Stimulated activated CD4-positive, alpha-beta T cell treated with anti-CD3 and anti-CD28 coated beads, Interleukin-4, amount 100 ng/mL, for 4 hours (primary cell): ENCODE measurements around the gene CUEDC1.
"Not testable (repeated sequence)": the region's sequence is repeated elsewhere in the genome, so short reads cannot be mapped to it uniquely, and the experiment has no call there.

ENCODE experiments used
- DNase-seq, 2 experiments: peaks; one replicate each; pipeline ENCODE4 v3.0.0-alpha.2; 2020

Gene CUEDC1

DNA sequence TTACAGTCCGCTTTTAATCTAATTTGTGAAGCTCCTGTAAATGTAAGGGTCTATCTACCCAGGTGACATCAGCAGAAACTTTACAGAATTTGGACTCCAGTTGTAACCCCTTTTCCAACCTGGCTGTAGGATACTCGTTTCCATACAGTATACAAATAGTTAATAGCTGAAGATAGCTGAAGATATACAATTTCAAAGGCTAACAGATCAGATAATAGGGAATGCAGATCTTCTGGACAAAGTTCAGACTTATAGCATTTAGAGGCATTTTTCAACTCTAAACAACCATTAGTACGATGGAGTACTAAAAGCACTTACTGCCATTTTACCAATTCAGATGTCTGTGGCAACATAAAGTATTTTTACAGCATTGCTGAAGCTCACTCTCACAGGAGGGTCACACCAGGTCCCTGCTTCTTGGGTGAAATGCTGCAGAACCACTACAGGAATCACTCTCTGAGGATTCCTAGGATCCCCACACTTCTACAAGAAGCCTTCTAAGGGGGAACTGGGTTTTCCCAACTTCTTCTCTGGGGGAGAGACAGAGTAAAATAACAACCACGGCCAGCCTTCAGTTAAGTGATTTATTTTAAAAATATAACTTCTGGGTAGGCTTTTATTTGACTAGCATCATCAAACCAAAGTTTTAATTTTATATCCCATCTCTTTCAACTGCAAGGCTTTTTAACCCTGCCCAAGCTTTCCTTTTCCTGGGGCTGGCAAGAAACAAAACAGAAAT lies 29.9 kb upstream of the CUEDC1 start:
- no peak for DNase-seq

- no peak for DNase-seq
These were observed 29.2 kb upstream of the CUEDC1 start for GRCh38 chr17:57984261-57984890.

GRCh38 chr17:57983446-57983845 lies 28.2 kb upstream of the CUEDC1 start:
- no peak for DNase-seq

DNA sequence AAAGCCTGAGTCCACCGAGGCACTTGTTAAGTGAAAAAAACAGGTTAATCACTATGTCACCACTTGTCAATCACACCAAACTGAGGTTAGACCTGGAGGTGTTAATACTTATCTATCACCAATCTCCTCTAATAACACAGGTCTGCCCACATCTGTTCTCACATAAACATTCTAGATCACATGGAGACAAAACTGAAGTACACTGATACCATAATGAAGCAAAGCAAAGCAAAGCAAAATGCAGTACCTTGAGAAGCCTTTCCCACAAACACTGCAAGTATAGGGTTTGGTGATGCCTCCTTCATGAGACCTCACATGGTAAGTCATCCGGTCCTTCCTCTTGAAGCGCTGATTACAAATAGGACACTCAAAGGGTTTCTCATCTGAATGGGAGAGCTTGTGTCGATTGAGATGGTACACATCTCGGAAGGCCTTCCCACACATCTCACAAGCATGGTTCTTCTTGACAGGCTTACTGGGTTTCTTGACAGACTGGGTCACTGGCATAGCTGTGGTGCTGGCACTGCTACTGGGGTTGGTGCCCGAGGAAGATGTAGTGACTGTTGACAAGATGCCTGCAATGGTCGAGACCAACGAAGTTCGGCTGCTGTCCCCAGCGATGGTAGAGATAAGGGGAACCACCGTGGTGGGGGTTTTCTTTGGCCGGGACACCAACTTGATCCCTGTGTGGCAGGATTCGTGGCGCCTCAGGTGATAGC lies 27.4 kb upstream of the CUEDC1 start:
- no peak for DNase-seq

- no peak for DNase-seq
These were observed 25.3 kb upstream of the CUEDC1 start for GRCh38 chr17:57980522-57980921.

- no peak for DNase-seq
These were observed 23.9 kb upstream of the CUEDC1 start for GRCh38 chr17:57979076-57979475.

- DNase-seq = no peak
These were observed 21.4 kb upstream of the CUEDC1 start for GRCh38 chr17:57976594-57976993.

- DNase-seq = no peak
These were observed 19.8 kb upstream of the CUEDC1 start for GRCh38 chr17:57975044-57975443.

- DNase-seq = not testable (repeated sequence)
These were observed 19.0 kb upstream of the CUEDC1 start for GRCh38 chr17:57974053-57974824.

DNA sequence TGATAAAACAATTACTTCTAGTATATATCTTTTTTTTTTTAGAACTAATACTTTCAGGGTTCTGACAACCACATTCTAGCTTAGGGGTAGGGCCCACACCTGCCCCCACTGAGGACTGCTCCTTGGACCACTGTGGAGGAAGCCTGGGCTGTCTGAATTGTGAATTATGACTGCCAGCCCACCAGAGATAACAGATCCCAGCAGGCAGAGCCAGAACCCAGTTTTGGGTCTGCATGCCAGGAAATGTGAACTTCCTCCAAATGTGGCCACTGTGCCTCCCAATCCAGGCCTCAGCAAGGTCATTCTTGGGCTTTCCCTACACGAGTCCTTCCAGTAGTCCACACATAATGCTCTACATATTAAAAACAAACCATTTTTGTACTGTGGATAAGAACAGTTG lies 16.9 kb upstream of the CUEDC1 start:
- DNase-seq = no peak

- no peak for DNase-seq
These were observed 16.4 kb upstream of the CUEDC1 start for GRCh38 chr17:57971572-57971971.

DNA sequence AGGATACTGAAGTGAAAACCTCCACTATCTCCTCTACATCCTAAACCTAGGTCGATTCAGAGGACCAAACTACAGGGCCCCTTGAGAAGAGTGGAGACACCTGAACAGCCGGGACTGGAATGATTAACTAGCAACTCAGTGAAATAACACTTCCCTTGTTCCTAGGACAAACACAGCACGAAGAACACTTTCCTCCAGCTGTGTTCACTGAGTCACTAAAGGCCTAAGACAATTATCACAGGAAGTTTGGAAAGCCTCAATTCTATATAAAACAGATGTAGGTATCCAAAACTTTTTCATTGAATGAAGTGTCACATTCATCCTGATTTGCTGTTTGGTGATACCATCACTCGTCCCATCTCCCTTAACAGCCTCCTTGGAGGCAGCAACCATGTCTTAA lies 15.5 kb upstream of the CUEDC1 start:
- no peak for DNase-seq

GRCh38 chr17:57968456-57968855 lies 13.2 kb upstream of the CUEDC1 start:
- DNase-seq = no peak

GRCh38 chr17:57966875-57967274 lies 11.7 kb upstream of the CUEDC1 start:
- no peak for DNase-seq

DNA sequence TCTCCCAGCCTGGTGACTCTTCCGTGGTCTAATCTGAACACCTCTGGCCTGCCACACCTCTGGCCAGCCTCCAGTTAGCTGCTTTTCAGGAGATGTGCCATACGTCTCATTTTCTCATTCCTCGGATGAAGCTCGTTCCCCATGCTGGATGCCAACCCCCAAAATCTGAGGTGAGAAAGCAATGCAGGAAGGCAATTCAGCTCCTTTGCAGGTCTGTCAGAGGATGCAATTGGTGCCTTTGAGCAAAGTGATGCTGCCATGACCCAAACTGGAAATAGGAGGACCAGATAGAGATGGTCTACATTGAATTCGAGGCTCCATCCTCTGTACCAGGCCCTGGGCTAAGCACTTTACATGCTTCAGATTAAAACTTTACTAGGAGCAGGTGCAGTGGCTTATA lies 11.0 kb upstream of the CUEDC1 start:
- DNase-seq = no peak

GRCh38 chr17:57965521-57966160 lies 10.4 kb upstream of the CUEDC1 start:
- no peak for DNase-seq

DNA sequence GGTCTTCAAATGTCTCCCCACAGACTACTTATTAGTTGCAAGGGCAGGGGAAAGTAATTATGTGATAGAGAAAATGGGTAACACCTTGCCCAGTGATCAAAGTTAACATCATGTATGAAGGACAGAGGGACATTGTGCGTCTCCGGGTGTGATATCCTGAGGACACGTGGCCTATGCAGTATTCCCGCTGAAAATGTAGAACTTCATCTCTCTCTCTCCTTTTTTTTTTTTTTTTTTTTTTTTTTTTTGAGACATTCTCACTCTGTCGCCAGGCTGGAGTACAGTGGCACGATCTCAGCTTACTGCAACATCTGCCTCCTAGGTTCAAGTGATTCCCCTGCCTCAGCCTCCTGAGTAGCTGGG lies 7.9 kb upstream of the CUEDC1 start:
- no peak for DNase-seq

DNA sequence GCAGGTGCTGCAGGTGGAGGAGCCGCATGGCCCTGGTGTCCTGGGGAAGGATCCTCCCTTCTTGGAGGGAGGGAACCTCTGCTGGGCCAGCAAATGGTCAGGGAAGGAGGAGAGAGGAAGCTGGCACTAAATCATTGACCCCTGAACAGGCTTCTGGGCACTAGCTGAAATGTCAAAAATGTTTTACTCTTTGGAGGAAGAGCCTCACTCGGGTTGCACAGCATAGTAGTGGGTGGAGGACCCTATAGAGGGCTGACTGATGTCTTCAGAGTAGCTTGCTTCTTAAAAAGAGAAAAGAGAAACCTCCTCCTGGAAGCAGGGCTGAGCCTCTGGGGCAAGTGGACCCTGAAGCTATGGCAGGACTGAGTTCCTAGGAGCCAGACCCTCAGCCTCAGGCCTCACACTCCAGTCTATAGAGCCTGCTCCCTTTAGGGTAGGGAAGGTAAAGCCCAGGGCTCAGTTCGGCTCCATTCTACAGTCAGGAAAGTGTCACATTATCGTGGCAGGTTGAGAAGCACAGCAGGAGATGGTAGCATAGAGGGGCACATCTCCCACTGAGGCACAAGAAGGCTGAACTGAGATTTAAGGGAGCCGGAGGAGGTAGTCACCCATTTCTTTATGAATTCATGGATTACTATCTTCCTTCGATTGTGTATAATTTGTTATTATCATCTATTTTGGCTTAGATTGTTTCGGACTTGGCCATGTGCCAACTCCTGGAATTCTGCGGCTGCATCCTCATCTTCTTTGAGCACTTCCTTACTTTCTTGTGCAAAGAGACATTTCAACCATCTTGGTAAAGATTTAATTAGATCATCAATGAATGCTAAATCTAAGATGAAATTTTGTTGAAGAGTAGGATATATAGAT lies 7.3 kb upstream of the CUEDC1 start:
- DNase-seq = no peak

DNA sequence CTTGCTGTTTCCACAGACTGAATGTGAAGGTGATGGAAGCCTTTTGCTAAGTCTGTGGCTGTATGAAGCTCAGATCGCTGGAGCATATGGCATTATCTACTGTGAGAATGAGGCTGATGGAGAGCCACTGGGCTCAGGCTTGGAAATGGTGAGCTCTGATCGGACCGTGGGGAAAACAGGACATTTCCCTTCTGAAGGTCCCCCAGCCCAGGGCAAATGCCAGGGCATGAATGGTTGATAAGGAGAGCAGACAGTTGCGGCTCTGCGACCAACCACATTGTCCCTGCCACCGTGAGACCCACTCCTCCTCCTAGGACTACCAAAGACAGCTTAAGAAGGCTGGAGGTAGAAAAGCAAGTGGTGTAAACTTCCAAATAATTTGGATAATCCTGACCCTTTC lies 4.7 kb upstream of the CUEDC1 start:
- no peak for DNase-seq

DNA sequence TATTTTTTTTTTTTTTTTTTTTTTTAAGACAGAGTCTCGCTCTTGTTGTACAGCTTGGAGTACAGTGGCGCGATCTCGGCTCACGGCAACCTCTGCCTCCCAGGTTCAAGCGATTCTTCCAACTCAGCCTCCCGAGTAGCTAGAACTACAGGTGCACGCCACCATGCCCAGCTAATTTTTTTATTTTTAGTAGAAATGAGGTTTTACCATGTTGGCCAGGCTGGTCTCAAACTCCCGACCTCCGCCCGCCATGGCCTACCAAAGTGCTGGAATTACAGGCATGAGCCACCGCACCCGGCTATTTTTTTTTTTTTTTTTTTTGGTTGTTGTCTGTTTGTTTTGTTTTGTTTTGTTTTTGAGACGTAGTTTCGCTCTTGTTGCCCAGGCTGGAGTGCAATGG lies 3.2 kb upstream of the CUEDC1 start:
- DNase-seq = not testable (repeated sequence)

GRCh38 chr17:57957886-57958285 lies 2.7 kb upstream of the CUEDC1 start:
- no peak for DNase-seq
